ENCODE data around the gene ANKRD23.
"Not testable (repeated sequence)": the region's sequence is repeated elsewhere in the genome, so short reads cannot be mapped to it uniquely, and the experiment has no call there.

ANKRD23 gene

DNA sequence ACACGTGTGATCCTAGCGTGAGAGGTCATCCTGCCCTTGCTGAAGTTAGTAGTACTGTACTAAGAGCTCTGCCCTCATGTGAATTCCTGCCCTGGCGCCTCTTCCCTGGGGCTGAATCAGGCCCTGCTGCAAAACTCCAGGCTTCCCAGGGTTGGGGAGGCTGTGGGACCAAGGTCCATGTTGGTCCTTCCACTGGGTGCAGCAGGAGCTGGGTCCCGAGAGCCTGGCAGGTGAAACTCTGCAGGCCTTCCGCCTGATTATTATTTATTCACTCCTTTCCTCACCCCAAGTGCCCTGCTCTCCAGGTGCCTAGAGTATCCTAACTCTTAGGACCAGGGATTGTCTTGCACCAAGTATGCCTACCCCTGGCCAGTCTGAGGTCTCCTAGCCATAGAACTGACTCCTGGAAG, 33.0 kb downstream of the ANKRD23 start:
- H3K27ac ChIP-seq (ENCODE audit: low read depth, low read length, severe bottlenecking), result no peak overlapping the region
- H3K4me3 ChIP-seq (ENCODE audit: extremely low read depth, insufficient read depth, low read length, poor library complexity, severe bottlenecking), result no peak overlapping the region
- H3K9me3 ChIP-seq (ENCODE audit: control insufficient read depth, low read length), result no peaks in the 10 kb centered on the region
- H3K36me3 ChIP-seq (ENCODE audit: control insufficient read depth, insufficient read depth, low read length), result no peaks in the 10 kb centered on the region
- 82 to 93% methylated on average over 2 of the region's 5 CpGs for WGBS, 2 experiments (ENCODE audit: insufficient coverage in 2 of 2)
- H3K4me1 ChIP-seq (ENCODE audit: control insufficient read depth, insufficient read depth, low read length, poor library complexity, severe bottlenecking), result peaks cover 7% of the 10 kb centered on the region

- no peak overlapping the region for H3K27ac ChIP-seq (ENCODE audit: low read depth, low read length, severe bottlenecking)
- 92 to 96% methylated on average over 7 to 10 of the region's 12 CpGs for WGBS, 2 experiments (ENCODE audit: insufficient coverage in 2 of 2)
Measured at GRCh38 chr2:96809951-96810782, 33.7 kb downstream of the ANKRD23 start.

GRCh38 chr2:96809216-96809882, 34.5 kb downstream of the ANKRD23 start:
- H3K36me3 ChIP-seq (ENCODE audit: control insufficient read depth, insufficient read depth, low read length), result no peaks in the 10 kb centered on the region
- no peaks in the 10 kb centered on the region for H3K9me3 ChIP-seq (ENCODE audit: control insufficient read depth, low read length)
- peaks cover 7% of the 10 kb centered on the region for H3K4me1 ChIP-seq (ENCODE audit: control insufficient read depth, insufficient read depth, low read length, poor library complexity, severe bottlenecking)
- no peak overlapping the region for H3K4me3 ChIP-seq (ENCODE audit: extremely low read depth, insufficient read depth, low read length, poor library complexity, severe bottlenecking)
- 90 to 93% methylated on average over 12 of the region's 13 CpGs for WGBS, 2 experiments (ENCODE audit: insufficient coverage in 2 of 2)
- no peak overlapping the region for H3K27ac ChIP-seq (ENCODE audit: low read depth, low read length, severe bottlenecking)

More at GRCh38 chr2:96809951-96810782, 33.7 kb downstream of the ANKRD23 start:
- Histone ChIP-seq H3K4me1 (ENCODE audit: control insufficient read depth, insufficient read depth, low read length, poor library complexity, severe bottlenecking) (peaks cover 7% of the 10 kb centered on the region), H3K4me3 (ENCODE audit: extremely low read depth, insufficient read depth, low read length, poor library complexity, severe bottlenecking) (no peak overlapping the region), H3K9me3 (ENCODE audit: control insufficient read depth, low read length) (no peaks in the 10 kb centered on the region), H3K36me3 (ENCODE audit: control insufficient read depth, insufficient read depth, low read length) (no peaks in the 10 kb centered on the region)

DNA sequence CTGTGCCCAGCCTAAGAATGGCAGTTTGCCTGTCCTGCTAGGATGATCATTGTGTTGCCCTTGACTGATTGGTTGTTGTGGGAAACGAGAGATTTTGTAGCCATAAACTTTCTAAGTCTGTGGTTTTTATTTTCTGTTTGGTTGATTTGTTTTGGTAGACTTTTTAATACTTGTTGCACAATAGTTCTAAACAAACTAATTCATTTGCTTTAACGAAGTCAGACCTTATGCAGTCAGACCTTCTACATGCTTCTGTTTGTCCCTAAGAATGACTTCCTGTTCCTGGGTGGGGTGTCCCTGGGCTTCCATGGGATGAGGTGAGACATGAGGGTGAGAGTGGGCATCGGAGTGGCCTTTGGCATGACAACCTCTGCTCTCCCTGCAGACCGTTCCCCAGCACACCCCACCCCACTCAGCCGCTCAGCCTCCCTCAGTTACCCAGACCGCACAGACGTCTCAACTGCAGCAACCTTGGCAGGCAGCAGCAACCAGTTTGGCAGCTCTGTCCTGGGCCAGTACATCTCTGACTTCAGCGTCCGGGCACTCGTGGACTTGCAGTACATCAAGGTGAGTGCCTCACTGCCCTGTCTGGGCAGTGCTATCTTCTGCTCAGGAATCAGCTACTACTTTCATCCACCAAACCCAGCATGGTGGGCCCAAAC, 35.5 kb downstream of the ANKRD23 start:
- no peaks in the 10 kb centered on the region for H3K36me3 ChIP-seq (ENCODE audit: control insufficient read depth, insufficient read depth, low read length)
- WGBS, 2 experiments (ENCODE audit: insufficient coverage in 2 of 2), result 87 to 96% methylated on average over 8 to 9 of the region's 10 CpGs

DNA sequence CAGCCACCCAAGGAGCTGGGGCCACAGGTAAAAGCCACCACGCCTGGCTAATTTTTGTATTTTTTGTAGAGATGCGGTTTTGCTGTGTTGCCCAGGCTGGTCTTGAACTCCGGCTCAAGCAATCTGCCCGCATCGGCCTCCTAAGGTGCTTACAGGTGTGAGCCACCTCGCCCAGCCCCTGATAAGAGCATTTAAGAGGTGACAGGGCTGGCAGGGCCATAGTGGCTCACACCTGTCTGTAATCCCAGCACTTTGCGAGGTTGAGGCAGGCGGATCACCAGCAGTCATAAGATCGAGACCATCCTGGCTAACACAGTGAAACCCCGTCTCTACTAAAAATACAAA, 36.7 kb downstream of the ANKRD23 start:
- Histone ChIP-seq H3K9me3 (ENCODE audit: control insufficient read depth, low read length) (no peaks in the 10 kb centered on the region), H3K27ac (ENCODE audit: low read depth, low read length, severe bottlenecking) (no peak overlapping the region), H3K36me3 (ENCODE audit: control insufficient read depth, insufficient read depth, low read length) (no peaks in the 10 kb centered on the region), H3K4me3 (ENCODE audit: extremely low read depth, insufficient read depth, low read length, poor library complexity, severe bottlenecking) (no peak overlapping the region), H3K4me1 (ENCODE audit: control insufficient read depth, insufficient read depth, low read length, poor library complexity, severe bottlenecking) (peaks cover 7% of the 10 kb centered on the region)
- 83 to 98% methylated on average over 7 of the region's 10 CpGs for WGBS, 2 experiments (ENCODE audit: insufficient coverage in 2 of 2)

More for the DNA sequence above, 35.5 kb downstream of the ANKRD23 start:
- H3K4me3 ChIP-seq (ENCODE audit: extremely low read depth, insufficient read depth, low read length, poor library complexity, severe bottlenecking), result no peak overlapping the region
- peaks cover 7% of the 10 kb centered on the region for H3K4me1 ChIP-seq (ENCODE audit: control insufficient read depth, insufficient read depth, low read length, poor library complexity, severe bottlenecking)
- no peaks in the 10 kb centered on the region for H3K9me3 ChIP-seq (ENCODE audit: control insufficient read depth, low read length)
- no peak overlapping the region for H3K27ac ChIP-seq (ENCODE audit: low read depth, low read length, severe bottlenecking)

DNA sequence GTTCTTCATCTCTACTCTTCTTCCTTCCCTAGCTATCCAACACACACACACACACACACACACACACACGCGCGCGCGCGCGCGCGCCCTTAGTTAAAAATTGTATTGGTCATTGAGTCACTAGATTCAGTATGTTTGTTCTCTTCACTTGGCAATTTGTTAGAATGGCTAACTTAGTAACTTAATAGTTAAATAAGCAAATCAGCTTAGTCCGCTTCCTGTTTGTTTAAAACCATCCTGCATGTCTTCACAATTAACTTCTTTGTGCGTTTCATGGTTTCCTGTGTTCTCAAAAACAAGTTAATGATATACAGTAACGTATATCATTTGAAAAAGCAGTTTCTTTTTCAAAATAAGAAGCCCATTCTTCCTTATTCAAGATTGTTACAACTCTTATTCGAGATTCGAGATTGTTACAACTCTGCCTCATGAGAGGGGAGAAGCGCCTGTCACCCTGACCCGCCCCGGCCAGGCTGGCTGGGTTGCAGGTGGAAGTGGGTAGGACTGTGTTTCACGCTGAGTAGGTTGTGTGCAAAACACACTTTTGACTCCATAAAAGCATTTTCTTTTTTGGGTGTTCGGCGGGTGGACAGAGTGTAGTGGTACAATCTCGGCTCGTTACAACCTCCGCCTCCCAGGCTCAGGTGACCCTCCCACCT, 37.2 kb downstream of the ANKRD23 start:
- H3K27ac ChIP-seq (ENCODE audit: low read depth, low read length, severe bottlenecking), result no peak overlapping the region
- peaks cover 4% of the 10 kb centered on the region for H3K36me3 ChIP-seq (ENCODE audit: control insufficient read depth, insufficient read depth, low read length)
- no peak overlapping the region for H3K4me3 ChIP-seq (ENCODE audit: extremely low read depth, insufficient read depth, low read length, poor library complexity, severe bottlenecking)
- peaks cover 7% of the 10 kb centered on the region for H3K4me1 ChIP-seq (ENCODE audit: control insufficient read depth, insufficient read depth, low read length, poor library complexity, severe bottlenecking)
- no peaks in the 10 kb centered on the region for H3K9me3 ChIP-seq (ENCODE audit: control insufficient read depth, low read length)
- WGBS, 2 experiments (ENCODE audit: insufficient coverage in 2 of 2), result 97 to 100% methylated on average over 1 to 11 of the region's 23 CpGs

- H3K36me3 ChIP-seq (ENCODE audit: control insufficient read depth, insufficient read depth, low read length); H3K4me3 ChIP-seq (ENCODE audit: extremely low read depth, insufficient read depth, low read length, poor library complexity, severe bottlenecking); H3K4me1 ChIP-seq (ENCODE audit: control insufficient read depth, insufficient read depth, low read length, poor library complexity, severe bottlenecking); H3K9me3 ChIP-seq (ENCODE audit: control insufficient read depth, low read length); H3K27ac ChIP-seq (ENCODE audit: low read depth, low read length, severe bottlenecking): not testable (repeated sequence)
- WGBS, 2 experiments (ENCODE audit: insufficient coverage in 2 of 2), result 100% methylated on average over 3 of the region's 20 CpGs; no CpG with 5 or more reads in 1 of the 2 experiments
Measured at GRCh38 chr2:96805946-96806345, 37.9 kb downstream of the ANKRD23 start.

DNA sequence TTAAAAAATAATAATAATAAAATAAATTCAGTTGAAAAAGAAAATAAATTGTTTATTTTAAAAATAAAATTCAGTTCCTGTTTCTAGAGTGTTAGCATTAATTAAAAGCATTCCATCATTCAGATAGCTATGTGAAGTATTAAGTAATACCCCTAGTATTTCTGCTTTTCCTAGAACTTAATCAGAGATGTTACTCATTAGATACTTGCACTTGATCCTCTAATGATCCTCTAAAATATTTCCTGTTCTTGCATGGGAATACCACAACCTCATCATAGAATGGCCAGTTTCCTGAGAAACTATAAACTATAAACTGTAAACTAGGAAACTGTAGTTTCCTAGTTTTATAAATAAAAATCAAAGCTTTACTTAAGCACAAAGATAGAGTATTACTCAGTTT, 38.8 kb downstream of the ANKRD23 start:
- Histone ChIP-seq H3K4me3 (ENCODE audit: extremely low read depth, insufficient read depth, low read length, poor library complexity, severe bottlenecking) (no peak overlapping the region), H3K27ac (ENCODE audit: low read depth, low read length, severe bottlenecking) (no peak overlapping the region), H3K9me3 (ENCODE audit: control insufficient read depth, low read length) (no peaks in the 10 kb centered on the region), H3K36me3 (ENCODE audit: control insufficient read depth, insufficient read depth, low read length) (peaks cover 4% of the 10 kb centered on the region), H3K4me1 (ENCODE audit: control insufficient read depth, insufficient read depth, low read length, poor library complexity, severe bottlenecking) (peaks cover 4% of the 10 kb centered on the region)

- WGBS, 2 experiments (ENCODE audit: insufficient coverage in 2 of 2), result 83 to 94% methylated on average over 6 of the region's 7 CpGs
- Histone ChIP-seq H3K9me3 (ENCODE audit: control insufficient read depth, low read length) (no peaks in the 10 kb centered on the region), H3K36me3 (ENCODE audit: control insufficient read depth, insufficient read depth, low read length) (peaks cover 7% of the 10 kb centered on the region), H3K27ac (ENCODE audit: low read depth, low read length, severe bottlenecking) (no peak overlapping the region), H3K4me1 (ENCODE audit: control insufficient read depth, insufficient read depth, low read length, poor library complexity, severe bottlenecking) (no peaks in the 10 kb centered on the region), H3K4me3 (ENCODE audit: extremely low read depth, insufficient read depth, low read length, poor library complexity, severe bottlenecking) (no peak overlapping the region)
Measured at GRCh38 chr2:96802721-96803120, 41.1 kb downstream of the ANKRD23 start.

DNA sequence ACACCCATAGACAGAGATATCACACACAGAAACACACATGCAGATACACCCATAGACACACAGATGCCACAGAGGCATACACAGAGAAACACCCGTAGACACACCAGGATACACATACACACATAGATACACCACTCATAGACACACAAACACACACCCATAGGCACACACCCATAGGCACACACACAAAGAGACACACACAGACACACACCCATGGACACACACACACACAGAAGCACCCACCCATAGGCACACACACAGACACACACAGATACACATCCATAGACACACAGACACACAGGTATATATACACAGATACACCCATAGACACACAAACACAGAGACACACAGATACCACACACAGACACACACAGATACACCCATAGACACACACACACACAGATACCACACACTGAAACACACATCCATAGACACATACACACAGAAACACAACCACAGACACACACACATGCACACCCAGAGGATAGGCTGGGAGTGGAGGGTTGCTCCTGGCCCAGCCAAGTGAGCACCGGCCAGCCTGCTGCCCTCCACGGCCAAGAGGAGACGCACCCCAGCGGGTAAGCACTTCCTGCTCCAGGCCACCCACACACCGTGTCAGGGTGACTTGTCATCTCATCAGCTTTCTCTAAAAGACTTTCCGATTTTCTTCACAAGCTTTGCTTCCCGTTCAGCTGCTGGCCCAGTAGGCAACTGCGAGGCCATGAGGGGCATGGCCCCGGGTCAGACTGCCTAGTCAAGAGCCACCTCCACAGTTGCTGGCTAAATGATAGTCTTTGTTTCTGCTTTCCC, 41.8 kb downstream of the ANKRD23 start:
- Histone ChIP-seq H3K9me3 (ENCODE audit: control insufficient read depth, low read length) (no peaks in the 10 kb centered on the region), H3K4me3 (ENCODE audit: extremely low read depth, insufficient read depth, low read length, poor library complexity, severe bottlenecking) (no peak overlapping the region), H3K4me1 (ENCODE audit: control insufficient read depth, insufficient read depth, low read length, poor library complexity, severe bottlenecking) (no peaks in the 10 kb centered on the region), H3K36me3 (ENCODE audit: control insufficient read depth, insufficient read depth, low read length) (peaks cover 7% of the 10 kb centered on the region), H3K27ac (ENCODE audit: low read depth, low read length, severe bottlenecking) (no peak overlapping the region)
- 93% methylated on average over 7 to 10 of the region's 10 CpGs for WGBS, 2 experiments (ENCODE audit: insufficient coverage in 2 of 2)
